ENCODE results near the gene COL4A1. TPM values are rescaled to one million over a fixed set of nuclear protein-coding genes. Genes with fewer than 3 reads are reported as not detected.

COL4A1 gene
- polyA plus RNA-seq, 2 of the 4 experiments (the other 2 are of a cell fraction), result 23.8 to 71.3 TPM

- no peak overlapping the region for H3K4me3 ChIP-seq
- POLR2A ChIA-PET, result no interaction called here
- H3K4me1 ChIP-seq, result no peaks in the 10 kb centered on the region
- no peak for DNase-seq (ENCODE audit: low read depth in 1 of 2, low spot score in 1 of 2)
- WGBS (ENCODE audit: missing lambda C conversion rate), result 72% methylated on average over 14 of the region's 14 CpGs
- H3K4me2 ChIP-seq, result no peak overlapping the region
- no peak for FAIRE-seq
- CTCF ChIA-PET, result interaction anchor here (1.0 kb wide), 1 partner anchor 91 kb away, joined by 3 read pairs; no protein-coding TSS in a partner anchor
- ATAC-seq, result no peak; a peak in 1 of 6 replicates
- no peak overlapping the region for H3K27ac ChIP-seq
- TF ChIP-seq HES2 (IDR thresholded peaks at IDR 0.05) (no peak), MYC (IDR thresholded peaks at IDR 0.05; ENCODE audit: borderline replicate concordance, low read length) (no peak)
- H3K9me3 ChIP-seq, result no peaks in the 10 kb centered on the region
Measured at GRCh38 chr13:110285991-110286832, 20.7 kb downstream of the COL4A1 start.

GRCh38 chr13:110284779-110285484, 22.0 kb downstream of the COL4A1 start:
- Histone ChIP-seq H3K9me3 (no peaks in the 10 kb centered on the region), H3K4me2 (no peak overlapping the region), H3K27ac (no peak overlapping the region), H3K4me3 (no peak overlapping the region), H3K4me1 (no peaks in the 10 kb centered on the region)
- WGBS (ENCODE audit: missing lambda C conversion rate), result 86% methylated on average over 11 of the region's 11 CpGs
- FAIRE-seq (no peak), DNase-seq (ENCODE audit: low read depth in 1 of 2, low spot score in 1 of 2) (no peak), ATAC-seq (no peak)
- POLR2A ChIA-PET, result no interaction called here
- CTCF ChIA-PET, result interaction anchor here (1.5 to 2.2 kb wide), 2 partner anchors 10 to 37 kb away, joined by 6 read pairs; no protein-coding TSS in a partner anchor
- TF ChIP-seq FOSB (CRISPR knock-in tag; IDR thresholded peaks at IDR 0.05), result no peak
- no peak for TF ChIP-seq TP53 (CRISPR knock-in tag; IDR thresholded peaks at IDR 0.05)
- TF ChIP-seq RNF2 (IDR thresholded peaks at IDR 0.05; ENCODE audit: borderline replicate concordance, low read depth), result no peak
- no peak for TF ChIP-seq MYC (IDR thresholded peaks at IDR 0.05; ENCODE audit: borderline replicate concordance, low read length)
- TF ChIP-seq RARB (CRISPR knock-in tag; IDR thresholded peaks at IDR 0.05), result no peak
- no peak for TF ChIP-seq ATOH8 (CRISPR knock-in tag; IDR thresholded peaks at IDR 0.05; ENCODE audit: low read depth)
- TF ChIP-seq MAZ (IDR thresholded peaks at IDR 0.05; ENCODE audit: borderline replicate concordance, low read depth, low read length), result no peak
- TF ChIP-seq KDM1A (IDR thresholded peaks at IDR 0.05; ENCODE audit: low read depth), result no peak

- no peak for DNase-seq (ENCODE audit: low read depth in 1 of 2, low spot score in 1 of 2)
- POLR2A ChIA-PET, result no interaction called here
- no peak for FAIRE-seq
- TF ChIP-seq BHLHE40 (IDR thresholded peaks at IDR 0.05; ENCODE audit: low read depth, low read length), result no peak
- no peak for TF ChIP-seq KDM1A (IDR thresholded peaks at IDR 0.05; ENCODE audit: low read depth)
- TF ChIP-seq TP53 (CRISPR knock-in tag; IDR thresholded peaks at IDR 0.05), result no peak
- no peak for TF ChIP-seq USF2 (IDR thresholded peaks at IDR 0.05)
- no peak overlapping the region for H3K4me2 ChIP-seq
- no peak overlapping the region for H3K4me3 ChIP-seq
- no peaks in the 10 kb centered on the region for H3K9me3 ChIP-seq
- no peak overlapping the region for H3K27ac ChIP-seq
- 72% methylated on average over 3 of the region's 7 CpGs for WGBS (ENCODE audit: missing lambda C conversion rate)
- no peaks in the 10 kb centered on the region for H3K4me1 ChIP-seq
- no peak for ATAC-seq
- CTCF ChIA-PET, result interaction anchor here (1.5 to 2.2 kb wide), 2 partner anchors 9 to 36 kb away, joined by 6 read pairs; no protein-coding TSS in a partner anchor
Measured at GRCh38 chr13:110283736-110284517, 23.0 kb downstream of the COL4A1 start.

- ChIA-PET CTCF (no interaction called here), POLR2A (no interaction called here)
- ATAC-seq (no peak), DNase-seq (ENCODE audit: low read depth in 1 of 2, low spot score in 1 of 2) (no peak), FAIRE-seq (no peak)
- Histone ChIP-seq H3K27ac (no peak overlapping the region), H3K4me2 (no peak overlapping the region), H3K4me3 (no peak overlapping the region), H3K4me1 (peaks cover 9% of the 10 kb centered on the region; the same call in 2 of the 3 replicates), H3K9me3 (no peaks in the 10 kb centered on the region)
- 90% methylated on average over 1 of the region's 1 CpG for WGBS (ENCODE audit: missing lambda C conversion rate)
- TF ChIP-seq JUN (IDR thresholded peaks at IDR 0.05) (no peak), POLR2AphosphoS2 (conservative IDR thresholded peaks at IDR 0.05; ENCODE audit: low read length) (no peak), MYC (IDR thresholded peaks at IDR 0.05; ENCODE audit: borderline replicate concordance, low read length) (no peak), RFX5 (IDR thresholded peaks at IDR 0.05) (no peak), BCL3 (IDR thresholded peaks at IDR 0.05) (no peak), EHF (CRISPR knock-in tag; IDR thresholded peaks at IDR 0.05) (no peak), KDM5A (IDR thresholded peaks at IDR 0.05) (no peak), SMC3 (IDR thresholded peaks at IDR 0.05) (no peak), BHLHE40 (IDR thresholded peaks at IDR 0.05; ENCODE audit: low read depth, low read length) (no peak), HOXA7 (CRISPR knock-in tag; IDR thresholded peaks at IDR 0.05) (no peak), CBX8 (IDR thresholded peaks at IDR 0.05) (no peak), MAX (IDR thresholded peaks at IDR 0.05) (no peak)
Measured at GRCh38 chr13:110282316-110282841, 24.6 kb downstream of the COL4A1 start.

Measured in A549 (cell line).